K562 (cell line): ENCODE measurements around the gene BEST2. TPM values are rescaled to one million over a fixed set of nuclear protein-coding genes. Genes with fewer than 3 reads are reported as not detected.

Experiments
- CSDE1 ChIP-seq, 2 experiments: fragments of 450-650 bp; IDR thresholded peaks; 2 replicates each; pipeline ENCODE4 v1.6.1; 2016; ENCODE audit warnings: mild to moderate bottlenecking in 1 of 2
- GATAD2B ChIP-seq: fragments of 450-650 bp; IDR thresholded peaks from 2 replicates; pipeline ENCODE4 v1.6.1; 2017; ENCODE audit warnings: mild to moderate bottlenecking, borderline replicate concordance
- PCBP1 ChIP-seq: fragments of 200-400 bp; formaldehyde crosslinking; IDR thresholded peaks from 2 replicates; pipeline ENCODE4 v1.6.1; 2018; ENCODE audit warnings: mild to moderate bottlenecking, low read depth, low read length; ENCODE audit not compliant: poor library complexity, severe bottlenecking
- ZFP1 ChIP-seq: fragments of 450-650 bp; formaldehyde crosslinking; IDR thresholded peaks from 2 replicates; pipeline ENCODE4 v1.4.0; 2020; ENCODE audit warnings: mild to moderate bottlenecking, mixed read lengths
- ZNF316 ChIP-seq: fragments of 450-650 bp; IDR thresholded peaks from 2 replicates; pipeline ENCODE4 v1.6.1; 2016
- polyA plus RNA-seq, 8 experiments: library from polyadenylated mRNA; depleted of rRNA in 4 of 8; stranded (reverse) in 5 of 8; unstranded in 3 of 8; fragments of >200 nt; fragmentation: Nextera tagmentation in 2 of 8; fragmentation: Illumina TruSeq in 1 of 8; extraction: Ambion mirVana in 2 of 8; extraction: Trizol in 1 of 8; gene quantifications; 2 replicates each; pipeline versions ENCODE4 v1.2.1 to v1.2.3, GENCODE V29; 2011 to 2014; ENCODE audit warnings: inconsistent platforms in 1 of 8, missing spikeins in 1 of 8
- total RNA-seq, 7 experiments: library from RNA; depleted of rRNA in 6 of 7; stranded (reverse); fragments of >200 nt in 6 of 7; fragmentation: Illumina TruSeq in 2 of 7; extraction: Trizol in 2 of 7; gene quantifications; 2 replicates each; pipeline versions ENCODE4 v1.2.1 to v1.2.3, GENCODE V29; 2011 to 2021; ENCODE audit warnings: low replicate concordance in 1 of 7
- TF ChIP-seq, protein P1 (sequence below): fragments of 200-600 bp; sonication (generic); IDR thresholded peaks from one replicate; pipeline ENCODE4 v1.6.1; 2012; ENCODE audit warnings: mild to moderate bottlenecking, low read depth, low read length, inconsistent platforms
- TF ChIP-seq, protein P2 (sequence below): fragments of 200-800 bp; sonication (Bioruptor generic); IDR thresholded peaks from 2 replicates; pipeline ENCODE4 v1.6.1; 2016; ENCODE audit warnings: missing genetic modification characterization, missing compliant biosample characterization
- TF ChIP-seq, protein P3 (sequence below): fragments of 450-650 bp; formaldehyde crosslinking; IDR thresholded peaks from 2 replicates; pipeline ENCODE4 v1.4.0; 2020; ENCODE audit warnings: mild to moderate bottlenecking, moderate library complexity

BEST2 gene
- total and polyA plus RNA-seq, 9 of the 15 experiments (the other 6 are each of a cell fraction or from before 2014, with no cell fraction given) = not detected

DNA sequence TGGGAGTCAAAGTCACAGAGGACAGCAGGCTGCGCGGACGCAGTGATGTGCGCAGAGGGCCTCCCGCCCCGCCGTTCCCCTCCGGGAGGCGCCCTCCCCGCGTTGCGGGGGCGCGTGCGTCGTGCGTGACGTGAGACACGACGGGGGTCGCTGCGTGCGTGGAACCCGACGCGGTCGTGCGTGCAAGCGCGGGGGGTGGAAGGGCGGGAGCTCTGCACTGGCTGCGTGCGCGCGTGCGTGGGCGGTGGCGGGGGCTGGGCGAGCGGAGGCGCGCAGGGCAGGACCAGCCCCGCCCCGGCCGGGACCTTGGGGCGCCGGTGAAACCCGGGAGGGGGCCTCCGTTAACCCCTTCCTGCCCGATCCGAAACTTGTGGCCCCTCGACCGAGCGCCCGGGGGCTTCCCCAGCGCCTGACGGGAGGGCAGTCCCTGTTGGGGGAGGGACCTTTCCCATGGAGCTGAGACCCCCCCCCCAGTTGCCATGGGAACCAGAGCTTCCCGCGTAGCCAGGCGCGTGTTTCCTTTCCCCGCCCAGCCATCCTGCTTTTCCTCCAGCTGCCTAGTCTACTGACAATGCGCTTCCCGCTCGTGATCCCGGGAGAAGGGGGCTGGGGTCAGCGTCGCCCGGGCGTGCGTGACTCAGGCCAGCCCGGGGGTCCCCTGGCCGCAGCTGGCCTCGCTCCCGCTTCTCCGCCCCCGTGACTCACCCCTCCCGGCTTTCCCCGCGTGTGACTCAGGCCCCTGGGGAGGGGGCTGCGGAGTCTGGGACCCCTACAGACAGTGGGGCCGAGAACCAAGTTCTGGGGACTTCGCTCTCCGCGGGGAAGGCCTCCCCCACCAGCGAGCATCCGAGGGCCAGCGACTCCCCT is 31.1 kb downstream of the BEST2 start (continued):
- TF ChIP-seq, protein P1, sequence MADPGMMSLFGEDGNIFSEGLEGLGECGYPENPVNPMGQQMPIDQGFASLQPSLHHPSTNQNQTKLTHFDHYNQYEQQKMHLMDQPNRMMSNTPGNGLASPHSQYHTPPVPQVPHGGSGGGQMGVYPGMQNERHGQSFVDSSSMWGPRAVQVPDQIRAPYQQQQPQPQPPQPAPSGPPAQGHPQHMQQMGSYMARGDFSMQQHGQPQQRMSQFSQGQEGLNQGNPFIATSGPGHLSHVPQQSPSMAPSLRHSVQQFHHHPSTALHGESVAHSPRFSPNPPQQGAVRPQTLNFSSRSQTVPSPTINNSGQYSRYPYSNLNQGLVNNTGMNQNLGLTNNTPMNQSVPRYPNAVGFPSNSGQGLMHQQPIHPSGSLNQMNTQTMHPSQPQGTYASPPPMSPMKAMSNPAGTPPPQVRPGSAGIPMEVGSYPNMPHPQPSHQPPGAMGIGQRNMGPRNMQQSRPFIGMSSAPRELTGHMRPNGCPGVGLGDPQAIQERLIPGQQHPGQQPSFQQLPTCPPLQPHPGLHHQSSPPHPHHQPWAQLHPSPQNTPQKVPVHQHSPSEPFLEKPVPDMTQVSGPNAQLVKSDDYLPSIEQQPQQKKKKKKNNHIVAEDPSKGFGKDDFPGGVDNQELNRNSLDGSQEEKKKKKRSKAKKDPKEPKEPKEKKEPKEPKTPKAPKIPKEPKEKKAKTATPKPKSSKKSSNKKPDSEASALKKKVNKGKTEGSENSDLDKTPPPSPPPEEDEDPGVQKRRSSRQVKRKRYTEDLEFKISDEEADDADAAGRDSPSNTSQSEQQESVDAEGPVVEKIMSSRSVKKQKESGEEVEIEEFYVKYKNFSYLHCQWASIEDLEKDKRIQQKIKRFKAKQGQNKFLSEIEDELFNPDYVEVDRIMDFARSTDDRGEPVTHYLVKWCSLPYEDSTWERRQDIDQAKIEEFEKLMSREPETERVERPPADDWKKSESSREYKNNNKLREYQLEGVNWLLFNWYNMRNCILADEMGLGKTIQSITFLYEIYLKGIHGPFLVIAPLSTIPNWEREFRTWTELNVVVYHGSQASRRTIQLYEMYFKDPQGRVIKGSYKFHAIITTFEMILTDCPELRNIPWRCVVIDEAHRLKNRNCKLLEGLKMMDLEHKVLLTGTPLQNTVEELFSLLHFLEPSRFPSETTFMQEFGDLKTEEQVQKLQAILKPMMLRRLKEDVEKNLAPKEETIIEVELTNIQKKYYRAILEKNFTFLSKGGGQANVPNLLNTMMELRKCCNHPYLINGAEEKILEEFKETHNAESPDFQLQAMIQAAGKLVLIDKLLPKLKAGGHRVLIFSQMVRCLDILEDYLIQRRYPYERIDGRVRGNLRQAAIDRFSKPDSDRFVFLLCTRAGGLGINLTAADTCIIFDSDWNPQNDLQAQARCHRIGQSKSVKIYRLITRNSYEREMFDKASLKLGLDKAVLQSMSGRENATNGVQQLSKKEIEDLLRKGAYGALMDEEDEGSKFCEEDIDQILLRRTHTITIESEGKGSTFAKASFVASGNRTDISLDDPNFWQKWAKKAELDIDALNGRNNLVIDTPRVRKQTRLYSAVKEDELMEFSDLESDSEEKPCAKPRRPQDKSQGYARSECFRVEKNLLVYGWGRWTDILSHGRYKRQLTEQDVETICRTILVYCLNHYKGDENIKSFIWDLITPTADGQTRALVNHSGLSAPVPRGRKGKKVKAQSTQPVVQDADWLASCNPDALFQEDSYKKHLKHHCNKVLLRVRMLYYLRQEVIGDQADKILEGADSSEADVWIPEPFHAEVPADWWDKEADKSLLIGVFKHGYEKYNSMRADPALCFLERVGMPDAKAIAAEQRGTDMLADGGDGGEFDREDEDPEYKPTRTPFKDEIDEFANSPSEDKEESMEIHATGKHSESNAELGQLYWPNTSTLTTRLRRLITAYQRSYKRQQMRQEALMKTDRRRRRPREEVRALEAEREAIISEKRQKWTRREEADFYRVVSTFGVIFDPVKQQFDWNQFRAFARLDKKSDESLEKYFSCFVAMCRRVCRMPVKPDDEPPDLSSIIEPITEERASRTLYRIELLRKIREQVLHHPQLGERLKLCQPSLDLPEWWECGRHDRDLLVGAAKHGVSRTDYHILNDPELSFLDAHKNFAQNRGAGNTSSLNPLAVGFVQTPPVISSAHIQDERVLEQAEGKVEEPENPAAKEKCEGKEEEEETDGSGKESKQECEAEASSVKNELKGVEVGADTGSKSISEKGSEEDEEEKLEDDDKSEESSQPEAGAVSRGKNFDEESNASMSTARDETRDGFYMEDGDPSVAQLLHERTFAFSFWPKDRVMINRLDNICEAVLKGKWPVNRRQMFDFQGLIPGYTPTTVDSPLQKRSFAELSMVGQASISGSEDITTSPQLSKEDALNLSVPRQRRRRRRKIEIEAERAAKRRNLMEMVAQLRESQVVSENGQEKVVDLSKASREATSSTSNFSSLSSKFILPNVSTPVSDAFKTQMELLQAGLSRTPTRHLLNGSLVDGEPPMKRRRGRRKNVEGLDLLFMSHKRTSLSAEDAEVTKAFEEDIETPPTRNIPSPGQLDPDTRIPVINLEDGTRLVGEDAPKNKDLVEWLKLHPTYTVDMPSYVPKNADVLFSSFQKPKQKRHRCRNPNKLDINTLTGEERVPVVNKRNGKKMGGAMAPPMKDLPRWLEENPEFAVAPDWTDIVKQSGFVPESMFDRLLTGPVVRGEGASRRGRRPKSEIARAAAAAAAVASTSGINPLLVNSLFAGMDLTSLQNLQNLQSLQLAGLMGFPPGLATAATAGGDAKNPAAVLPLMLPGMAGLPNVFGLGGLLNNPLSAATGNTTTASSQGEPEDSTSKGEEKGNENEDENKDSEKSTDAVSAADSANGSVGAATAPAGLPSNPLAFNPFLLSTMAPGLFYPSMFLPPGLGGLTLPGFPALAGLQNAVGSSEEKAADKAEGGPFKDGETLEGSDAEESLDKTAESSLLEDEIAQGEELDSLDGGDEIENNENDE = no peak
- TF ChIP-seq CSDE1 (IDR thresholded peaks at IDR 0.05) (peak in 1 of 2 experiments; percentile 88; a peak in 2 of 4 replicates), ZFP1 (CRISPR knock-in tag) (no peak), GATAD2B (peak; percentile 100), PCBP1 (peak; percentile 77), ZNF316 (no peak)
- TF ChIP-seq, protein P2, sequence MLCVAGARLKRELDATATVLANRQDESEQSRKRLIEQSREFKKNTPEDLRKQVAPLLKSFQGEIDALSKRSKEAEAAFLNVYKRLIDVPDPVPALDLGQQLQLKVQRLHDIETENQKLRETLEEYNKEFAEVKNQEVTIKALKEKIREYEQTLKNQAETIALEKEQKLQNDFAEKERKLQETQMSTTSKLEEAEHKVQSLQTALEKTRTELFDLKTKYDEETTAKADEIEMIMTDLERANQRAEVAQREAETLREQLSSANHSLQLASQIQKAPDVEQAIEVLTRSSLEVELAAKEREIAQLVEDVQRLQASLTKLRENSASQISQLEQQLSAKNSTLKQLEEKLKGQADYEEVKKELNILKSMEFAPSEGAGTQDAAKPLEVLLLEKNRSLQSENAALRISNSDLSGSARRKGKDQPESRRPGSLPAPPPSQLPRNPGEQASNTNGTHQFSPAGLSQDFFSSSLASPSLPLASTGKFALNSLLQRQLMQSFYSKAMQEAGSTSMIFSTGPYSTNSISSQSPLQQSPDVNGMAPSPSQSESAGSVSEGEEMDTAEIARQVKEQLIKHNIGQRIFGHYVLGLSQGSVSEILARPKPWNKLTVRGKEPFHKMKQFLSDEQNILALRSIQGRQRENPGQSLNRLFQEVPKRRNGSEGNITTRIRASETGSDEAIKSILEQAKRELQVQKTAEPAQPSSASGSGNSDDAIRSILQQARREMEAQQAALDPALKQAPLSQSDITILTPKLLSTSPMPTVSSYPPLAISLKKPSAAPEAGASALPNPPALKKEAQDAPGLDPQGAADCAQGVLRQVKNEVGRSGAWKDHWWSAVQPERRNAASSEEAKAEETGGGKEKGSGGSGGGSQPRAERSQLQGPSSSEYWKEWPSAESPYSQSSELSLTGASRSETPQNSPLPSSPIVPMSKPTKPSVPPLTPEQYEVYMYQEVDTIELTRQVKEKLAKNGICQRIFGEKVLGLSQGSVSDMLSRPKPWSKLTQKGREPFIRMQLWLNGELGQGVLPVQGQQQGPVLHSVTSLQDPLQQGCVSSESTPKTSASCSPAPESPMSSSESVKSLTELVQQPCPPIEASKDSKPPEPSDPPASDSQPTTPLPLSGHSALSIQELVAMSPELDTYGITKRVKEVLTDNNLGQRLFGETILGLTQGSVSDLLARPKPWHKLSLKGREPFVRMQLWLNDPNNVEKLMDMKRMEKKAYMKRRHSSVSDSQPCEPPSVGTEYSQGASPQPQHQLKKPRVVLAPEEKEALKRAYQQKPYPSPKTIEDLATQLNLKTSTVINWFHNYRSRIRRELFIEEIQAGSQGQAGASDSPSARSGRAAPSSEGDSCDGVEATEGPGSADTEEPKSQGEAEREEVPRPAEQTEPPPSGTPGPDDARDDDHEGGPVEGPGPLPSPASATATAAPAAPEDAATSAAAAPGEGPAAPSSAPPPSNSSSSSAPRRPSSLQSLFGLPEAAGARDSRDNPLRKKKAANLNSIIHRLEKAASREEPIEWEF (CRISPR knock-in tag) = no peak
- TF ChIP-seq, protein P3, sequence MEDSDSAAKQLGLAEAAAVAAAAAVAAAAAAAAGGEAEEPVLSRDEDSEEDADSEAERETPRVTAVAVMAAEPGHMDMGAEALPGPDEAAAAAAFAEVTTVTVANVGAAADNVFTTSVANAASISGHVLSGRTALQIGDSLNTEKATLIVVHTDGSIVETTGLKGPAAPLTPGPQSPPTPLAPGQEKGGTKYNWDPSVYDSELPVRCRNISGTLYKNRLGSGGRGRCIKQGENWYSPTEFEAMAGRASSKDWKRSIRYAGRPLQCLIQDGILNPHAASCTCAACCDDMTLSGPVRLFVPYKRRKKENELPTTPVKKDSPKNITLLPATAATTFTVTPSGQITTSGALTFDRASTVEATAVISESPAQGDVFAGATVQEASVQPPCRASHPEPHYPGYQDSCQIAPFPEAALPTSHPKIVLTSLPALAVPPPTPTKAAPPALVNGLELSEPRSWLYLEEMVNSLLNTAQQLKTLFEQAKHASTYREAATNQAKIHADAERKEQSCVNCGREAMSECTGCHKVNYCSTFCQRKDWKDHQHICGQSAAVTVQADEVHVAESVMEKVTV = no peak
